Ascending aorta (tissue), 2 donors: Measurements from ENCODE around the gene SMIM13. TPM values are rescaled to one million over a fixed set of nuclear protein-coding genes. Genes with fewer than 3 reads are reported as not detected.

Experiments used
- DNase-seq, 2 donors: peaks; one replicate each; pipeline ENCODE4 v3.0.0-alpha.2; 2019; ENCODE audit warnings: low spot score in 2 of 2
- H3K27ac ChIP-seq, 2 donors: fragments of 200-600 bp; sonication (generic); one replicate each; pipeline ENCODE4 v1.5.1; 2016 to 2017; ENCODE audit warnings: mild to moderate bottlenecking in 1 of 2
- H3K27me3 ChIP-seq: fragments of 200-600 bp; sonication (generic); one replicate; pipeline ENCODE4 v1.5.1; 2017
- H3K36me3 ChIP-seq, 2 donors: fragments of 200-600 bp; sonication (generic); one replicate each; pipeline ENCODE4 v1.5.1; 2016
- H3K4me1 ChIP-seq, 2 donors: fragments of 200-600 bp; sonication (generic); one replicate each; pipeline ENCODE4 v1.5.1; 2016 to 2017; ENCODE audit warnings: mild to moderate bottlenecking in 1 of 2
- H3K4me3 ChIP-seq, 2 donors: fragments of 200-600 bp; sonication (generic); one replicate each; pipeline ENCODE4 v1.5.1; 2016 to 2017; ENCODE audit warnings: mild to moderate bottlenecking in 1 of 2
- H3K9me3 ChIP-seq, 2 donors: fragments of 200-600 bp; sonication (generic); one replicate each; pipeline ENCODE4 v1.5.1; 2016
- intact Hi-C: fragments of 100-400 bp; cut with DNase I; formaldehyde crosslinking; loops from one replicate; pipeline ENCODE4 v1.15.1; 2023
- total RNA-seq: library from RNA; depleted of rRNA; stranded (reverse); fragments of >200 nt; gene quantifications from one replicate; pipeline ENCODE4 v1.1.0, GENCODE V29; 2016
- TF ChIP-seq, protein P1 (sequence below), 3 experiments: fragments of 200-600 bp in 2 of 3; fragments of 450-650 bp in 1 of 3; sonication (generic) in 2 of 3; IDR thresholded peaks; one replicate each; pipeline ENCODE4 v1.5.1; 2016 to 2019; ENCODE audit warnings: antibody characterized with exemption in 3 of 3, mild to moderate bottlenecking in 1 of 3, moderate library complexity in 1 of 3

The SMIM13 gene
- total RNA-seq, 1 donor from 2014 or later, result 2.3 TPM

DNA sequence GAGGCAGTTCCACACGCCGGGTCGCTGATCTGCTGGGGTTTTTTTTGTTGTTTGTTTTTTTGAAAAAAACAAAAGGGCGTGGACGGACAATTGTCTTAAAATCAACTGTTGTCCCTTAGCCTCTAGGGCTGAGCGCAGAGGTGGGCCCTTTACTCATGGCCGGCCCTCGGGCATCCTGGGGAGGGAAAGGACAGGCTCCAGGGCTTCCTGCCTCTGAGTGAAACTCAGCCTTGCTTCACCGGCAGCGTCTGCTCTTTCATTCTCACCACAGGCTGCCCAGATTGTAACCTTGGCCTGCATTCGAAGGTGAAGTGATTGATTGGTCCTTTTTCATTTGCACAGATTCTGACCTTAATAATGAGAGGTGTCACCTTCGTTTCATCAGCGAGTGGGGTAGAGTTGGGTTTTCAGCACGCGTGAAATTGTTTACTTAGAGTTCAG is 797 bp downstream of the SMIM13 start:
- Histone ChIP-seq H3K27me3 (no peaks in the 10 kb centered on the region), H3K36me3 (no peaks in the 10 kb centered on the region), H3K9me3 (no peaks in the 10 kb centered on the region), H3K4me3 (peak overlapping the region; percentile 95 to 99), H3K27ac (peak overlapping the region; percentile 98), H3K4me1 (no peaks in the 10 kb centered on the region)
- TF ChIP-seq, protein P1, sequence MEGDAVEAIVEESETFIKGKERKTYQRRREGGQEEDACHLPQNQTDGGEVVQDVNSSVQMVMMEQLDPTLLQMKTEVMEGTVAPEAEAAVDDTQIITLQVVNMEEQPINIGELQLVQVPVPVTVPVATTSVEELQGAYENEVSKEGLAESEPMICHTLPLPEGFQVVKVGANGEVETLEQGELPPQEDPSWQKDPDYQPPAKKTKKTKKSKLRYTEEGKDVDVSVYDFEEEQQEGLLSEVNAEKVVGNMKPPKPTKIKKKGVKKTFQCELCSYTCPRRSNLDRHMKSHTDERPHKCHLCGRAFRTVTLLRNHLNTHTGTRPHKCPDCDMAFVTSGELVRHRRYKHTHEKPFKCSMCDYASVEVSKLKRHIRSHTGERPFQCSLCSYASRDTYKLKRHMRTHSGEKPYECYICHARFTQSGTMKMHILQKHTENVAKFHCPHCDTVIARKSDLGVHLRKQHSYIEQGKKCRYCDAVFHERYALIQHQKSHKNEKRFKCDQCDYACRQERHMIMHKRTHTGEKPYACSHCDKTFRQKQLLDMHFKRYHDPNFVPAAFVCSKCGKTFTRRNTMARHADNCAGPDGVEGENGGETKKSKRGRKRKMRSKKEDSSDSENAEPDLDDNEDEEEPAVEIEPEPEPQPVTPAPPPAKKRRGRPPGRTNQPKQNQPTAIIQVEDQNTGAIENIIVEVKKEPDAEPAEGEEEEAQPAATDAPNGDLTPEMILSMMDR (IDR thresholded peaks at IDR 0.05), result peak in 1 of 3 experiments; percentile 7
- intact Hi-C loops, result no loop called here
- DNase-seq, result peak in 1 of 2 donors; percentile 71

DNA sequence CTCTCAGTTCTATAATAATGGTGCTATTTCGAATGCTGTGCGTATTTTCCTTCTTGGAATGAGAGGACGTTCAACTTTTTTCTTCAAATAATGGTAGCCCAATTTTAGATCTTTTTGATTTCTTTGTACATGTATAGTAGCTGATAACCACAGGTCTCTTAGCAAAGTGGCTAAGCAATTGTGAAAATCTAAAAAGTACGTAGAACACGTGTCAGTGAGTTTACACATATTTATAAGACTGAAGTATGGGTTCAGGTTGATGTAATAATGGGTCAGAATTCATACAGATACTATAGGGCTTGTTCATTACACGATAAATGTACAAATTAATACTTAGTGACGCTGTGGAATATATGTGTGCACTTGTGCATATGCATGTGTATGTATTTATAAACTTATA is 1.3 kb downstream of the SMIM13 start:
- no peaks in the 10 kb centered on the region for H3K27me3 ChIP-seq
- TF ChIP-seq, protein P1 (IDR thresholded peaks at IDR 0.05), result no peak
- H3K27ac ChIP-seq, result no peak overlapping the region
- intact Hi-C loops, result no loop called here
- peak overlapping the region; percentile 95 to 99 for H3K4me3 ChIP-seq
- no peaks in the 10 kb centered on the region for H3K9me3 ChIP-seq
- no peak for DNase-seq
- H3K36me3 ChIP-seq, result no peaks in the 10 kb centered on the region
- H3K4me1 ChIP-seq, result no peaks in the 10 kb centered on the region

DNA sequence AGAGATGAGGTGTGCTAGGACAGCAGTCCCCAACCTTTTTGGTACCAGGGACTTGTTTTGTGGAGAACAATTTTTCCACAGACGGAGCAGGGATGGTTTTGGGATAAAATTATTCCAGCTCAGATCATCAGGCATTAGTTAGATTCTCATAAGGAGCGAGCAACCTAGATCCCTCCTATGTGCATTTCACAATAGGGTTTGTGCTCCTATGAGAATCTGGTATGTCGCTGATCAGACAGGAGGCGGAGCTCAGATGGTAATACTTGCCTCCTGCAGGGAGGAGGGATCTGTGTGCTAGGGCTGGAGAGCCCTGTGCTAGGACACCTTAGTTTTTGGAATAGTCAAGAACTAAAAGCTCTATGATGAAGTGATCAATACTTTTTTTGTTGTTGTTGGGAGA is 2.5 kb downstream of the SMIM13 start:
- TF ChIP-seq, protein P1 (IDR thresholded peaks at IDR 0.05), result no peak
- Histone ChIP-seq H3K4me1 (no peaks in the 10 kb centered on the region), H3K9me3 (no peaks in the 10 kb centered on the region), H3K4me3 (no peak overlapping the region), H3K27me3 (no peaks in the 10 kb centered on the region), H3K36me3 (no peaks in the 10 kb centered on the region), H3K27ac (no peak overlapping the region)
- intact Hi-C loops, result no loop called here
- DNase-seq, result no peak

DNA sequence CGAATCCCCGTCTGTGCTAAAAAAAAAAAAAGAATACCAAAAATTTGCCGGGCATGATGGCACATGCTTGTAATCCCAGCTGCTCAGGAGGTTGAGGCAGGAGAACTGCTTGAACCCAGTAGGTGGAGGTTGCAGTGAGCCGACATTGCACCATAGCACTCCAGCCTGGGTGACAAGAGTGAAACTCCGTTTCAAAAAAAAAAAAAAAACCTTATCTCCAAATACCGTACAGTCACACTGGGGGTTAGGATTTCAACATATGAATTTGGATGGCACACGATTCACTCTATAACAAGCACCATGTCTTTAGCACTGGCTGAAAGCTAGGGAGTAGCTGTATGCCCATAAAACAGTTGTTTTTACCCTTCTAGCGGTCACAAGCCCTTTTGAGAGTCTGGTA is 3.8 kb downstream of the SMIM13 start:
- no peak overlapping the region for H3K4me3 ChIP-seq
- no peaks in the 10 kb centered on the region for H3K27me3 ChIP-seq
- H3K27ac ChIP-seq, result no peak overlapping the region
- H3K4me1 ChIP-seq, result no peaks in the 10 kb centered on the region
- H3K36me3 ChIP-seq, result no peaks in the 10 kb centered on the region
- TF ChIP-seq, protein P1 (IDR thresholded peaks at IDR 0.05), result no peak
- DNase-seq, result no peak
- H3K9me3 ChIP-seq, result no peaks in the 10 kb centered on the region
- intact Hi-C loops, result no loop called here

DNA sequence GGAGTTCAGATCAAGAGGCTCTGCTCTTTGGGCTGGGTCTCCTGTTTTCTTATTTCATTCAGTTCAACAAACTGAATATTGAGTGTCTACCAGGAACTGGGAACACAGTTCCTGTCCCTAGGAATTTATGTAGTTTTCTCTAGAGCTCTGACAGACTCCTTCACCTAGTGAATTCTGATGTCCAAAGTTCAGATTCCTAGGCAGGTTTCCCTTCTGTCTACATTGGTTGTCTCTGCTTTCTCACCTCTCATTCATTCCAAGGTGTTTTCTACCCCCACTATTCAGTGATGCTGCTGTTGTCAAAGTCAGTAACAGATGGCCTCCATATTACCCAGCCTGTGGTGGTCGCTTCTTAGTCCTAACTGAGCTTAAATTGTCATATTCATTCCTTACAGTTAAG is 4.4 kb downstream of the SMIM13 start:
- no peak for DNase-seq
- H3K36me3 ChIP-seq, result no peaks in the 10 kb centered on the region
- H3K4me3 ChIP-seq, result no peak overlapping the region
- H3K27me3 ChIP-seq, result no peaks in the 10 kb centered on the region
- H3K4me1 ChIP-seq, result no peaks in the 10 kb centered on the region
- H3K27ac ChIP-seq, result no peak overlapping the region
- H3K9me3 ChIP-seq, result no peaks in the 10 kb centered on the region
- intact Hi-C loops, result no loop called here
- TF ChIP-seq, protein P1 (IDR thresholded peaks at IDR 0.05), result no peak

DNA sequence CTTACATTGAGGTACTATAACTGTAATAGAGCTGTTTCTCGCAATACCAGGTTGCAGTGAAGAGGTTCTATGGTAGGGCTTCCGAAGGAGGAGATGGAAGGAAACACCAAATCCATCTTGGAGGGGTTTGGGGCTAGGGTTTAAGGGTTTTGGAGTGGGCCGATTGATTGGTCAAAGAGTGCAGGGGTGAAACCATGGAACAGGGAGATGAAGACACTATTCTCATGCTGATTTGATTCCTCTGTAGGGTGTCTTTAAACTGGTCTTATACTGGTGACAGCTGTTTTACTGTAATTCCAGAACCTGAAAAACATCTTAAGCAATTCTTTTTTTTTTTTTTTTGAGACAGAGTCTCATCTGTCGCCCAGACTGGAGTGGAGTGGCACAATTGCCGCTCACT is 7.8 kb downstream of the SMIM13 start:
- no peak for DNase-seq
- TF ChIP-seq, protein P1 (IDR thresholded peaks at IDR 0.05), result no peak
- no peaks in the 10 kb centered on the region for H3K27me3 ChIP-seq
- no peaks in the 10 kb centered on the region for H3K4me1 ChIP-seq
- no peak overlapping the region for H3K4me3 ChIP-seq
- H3K36me3 ChIP-seq, result no peaks in the 10 kb centered on the region
- H3K27ac ChIP-seq, result no peak overlapping the region
- H3K9me3 ChIP-seq, result no peaks in the 10 kb centered on the region
- intact Hi-C loops, result no loop called here
